ENCODE results near the gene NFXL1.
A peak's percentile ranks its signal among the peaks of the same experiment; 100 is the strongest.
"Not testable (repeated sequence)": the region's sequence is repeated elsewhere in the genome, so short reads cannot be mapped to it uniquely, and the experiment has no call there.

Gene NFXL1

DNA sequence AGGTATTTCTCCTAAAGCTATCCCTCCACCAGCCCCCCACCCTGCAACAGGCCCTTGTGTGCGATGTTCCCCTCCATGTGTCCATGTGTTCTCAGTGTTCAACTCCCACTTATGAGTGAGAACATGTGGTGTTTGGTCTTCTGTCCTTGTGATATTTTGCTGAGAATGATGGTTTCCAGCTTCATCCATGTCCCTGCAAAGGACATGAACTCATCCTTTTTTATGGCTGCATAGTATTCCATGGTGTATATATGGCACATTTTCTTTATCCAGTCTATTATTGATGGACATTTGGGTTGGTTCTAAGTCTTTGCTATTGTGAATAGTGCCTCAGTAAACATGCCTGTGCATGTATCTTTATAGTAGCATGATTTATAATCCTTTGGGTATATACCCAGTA, 2.8 kb upstream of the NFXL1 start:
- H3K27ac Mint-ChIP-seq, result not testable (repeated sequence)

DNA sequence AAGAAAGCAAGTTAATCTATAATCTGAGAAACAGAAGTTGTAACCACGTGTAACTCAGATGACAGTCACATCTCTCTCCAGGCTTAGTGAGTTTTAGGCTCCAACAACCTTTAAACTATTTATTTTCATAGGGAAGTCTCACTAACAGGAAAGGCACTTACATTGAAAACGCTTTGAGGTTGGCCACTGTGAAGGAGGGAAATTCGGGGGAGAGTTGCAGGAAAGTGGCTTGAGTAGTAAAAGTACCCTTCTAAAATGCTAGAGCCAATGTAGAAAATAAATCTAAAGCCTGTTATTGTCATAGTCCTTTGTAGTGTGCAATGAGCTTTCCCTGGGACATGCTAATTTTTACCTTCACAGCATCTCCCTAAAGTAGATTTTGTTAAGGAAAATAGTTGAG, 995 bp upstream of the NFXL1 start:
- Mint-ChIP-seq H3K9me3 (peaks cover 3% of the 10 kb centered on the region), H3K4me1 (ENCODE audit: low read depth) (peaks cover 34% of the 10 kb centered on the region), H3K27me3 (no peaks in the 10 kb centered on the region), H3K27ac (no peak overlapping the region), H3K36me3 (ENCODE audit: low read depth) (peaks cover 35% of the 10 kb centered on the region), H3K4me3 (peak overlapping the region; percentile 97)
- DNase-seq, result no peak

More for the DNA sequence above, 2.8 kb upstream of the NFXL1 start:
- Mint-ChIP-seq H3K36me3 (ENCODE audit: low read depth) (peaks cover 17% of the 10 kb centered on the region), H3K4me1 (ENCODE audit: low read depth) (peaks cover 19% of the 10 kb centered on the region)
- H3K4me3 Mint-ChIP-seq, H3K27me3 Mint-ChIP-seq, DNase-seq, H3K9me3 Mint-ChIP-seq: not testable (repeated sequence)

DNA sequence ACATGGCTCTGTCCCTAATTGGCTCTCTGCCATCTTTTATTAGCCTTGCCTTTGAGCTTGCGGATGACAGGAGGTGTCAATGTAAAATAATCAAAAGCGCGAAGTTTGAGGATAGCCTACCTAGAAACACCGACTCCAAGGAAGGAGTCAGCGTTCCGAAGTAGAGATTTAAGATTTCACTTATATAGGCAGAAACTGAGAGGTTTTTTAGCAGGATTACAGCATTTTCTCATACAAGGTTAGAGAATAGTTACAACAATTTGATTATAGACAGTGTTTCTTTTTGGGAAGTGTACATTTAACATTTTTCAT, 499 bp upstream of the NFXL1 start:
- peaks cover 3% of the 10 kb centered on the region for H3K9me3 Mint-ChIP-seq
- H3K36me3 Mint-ChIP-seq (ENCODE audit: low read depth), result peaks cover 40% of the 10 kb centered on the region
- peak overlapping the region; percentile 85 for H3K27ac Mint-ChIP-seq
- no peaks in the 10 kb centered on the region for H3K27me3 Mint-ChIP-seq
- H3K4me1 Mint-ChIP-seq (ENCODE audit: low read depth), result peaks cover 35% of the 10 kb centered on the region
- H3K4me3 Mint-ChIP-seq, result peak overlapping the region; percentile 97
- no peak for DNase-seq

DNA sequence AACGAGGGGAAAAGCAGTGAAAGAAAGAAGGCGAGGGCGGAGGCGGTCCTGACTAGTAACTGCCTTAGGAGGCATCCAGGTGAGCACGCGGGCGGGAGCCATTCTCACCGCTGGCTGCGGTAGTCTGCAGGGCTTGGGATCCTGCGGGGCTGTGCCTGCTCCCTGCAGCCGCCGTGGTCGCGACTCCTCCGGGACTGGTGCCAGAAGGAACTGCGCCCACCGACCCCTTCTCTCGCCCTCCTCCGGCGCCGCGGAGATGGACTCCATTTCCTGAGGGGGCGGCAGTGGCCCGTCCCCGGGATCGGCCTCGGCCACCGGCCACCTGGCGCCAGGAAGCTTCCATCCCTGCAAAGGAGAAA, 543 bp downstream of the NFXL1 start:
- peak; percentile 70 for DNase-seq
- H3K4me3 Mint-ChIP-seq, result peak overlapping the region; percentile 97
- H3K27ac Mint-ChIP-seq, result peak overlapping the region; percentile 98
- H3K27me3 Mint-ChIP-seq, result no peaks in the 10 kb centered on the region
- H3K36me3 Mint-ChIP-seq (ENCODE audit: low read depth), result peaks cover 45% of the 10 kb centered on the region
- H3K9me3 Mint-ChIP-seq, result peaks cover 3% of the 10 kb centered on the region
- peaks cover 40% of the 10 kb centered on the region for H3K4me1 Mint-ChIP-seq (ENCODE audit: low read depth)

DNA sequence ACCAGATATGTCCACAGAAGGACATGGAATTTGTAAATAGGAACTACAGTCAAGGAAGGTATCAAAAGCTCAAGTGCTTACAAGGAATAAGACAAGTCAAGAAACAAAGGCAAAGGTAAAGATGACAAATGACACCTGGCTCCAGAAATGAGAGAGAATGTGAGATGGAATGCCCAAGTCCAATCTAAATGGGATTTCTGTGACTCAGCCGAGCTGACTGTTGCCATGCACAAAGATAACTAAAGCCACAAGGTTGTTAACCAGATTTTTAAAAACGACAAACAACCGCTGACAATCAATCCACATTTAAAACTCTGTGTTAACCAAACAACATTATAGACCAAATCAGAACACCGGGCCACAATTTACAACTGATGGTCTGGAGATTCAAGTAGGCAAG, 1.1 kb downstream of the NFXL1 start:
- peaks cover 42% of the 10 kb centered on the region for H3K4me1 Mint-ChIP-seq (ENCODE audit: low read depth)
- peaks cover 49% of the 10 kb centered on the region for H3K36me3 Mint-ChIP-seq (ENCODE audit: low read depth)
- peak overlapping the region; percentile 97 for H3K4me3 Mint-ChIP-seq
- no peaks in the 10 kb centered on the region for H3K27me3 Mint-ChIP-seq
- peaks cover 3% of the 10 kb centered on the region for H3K9me3 Mint-ChIP-seq
- peak overlapping the region; percentile 98 for H3K27ac Mint-ChIP-seq
- DNase-seq, result no peak

DNA sequence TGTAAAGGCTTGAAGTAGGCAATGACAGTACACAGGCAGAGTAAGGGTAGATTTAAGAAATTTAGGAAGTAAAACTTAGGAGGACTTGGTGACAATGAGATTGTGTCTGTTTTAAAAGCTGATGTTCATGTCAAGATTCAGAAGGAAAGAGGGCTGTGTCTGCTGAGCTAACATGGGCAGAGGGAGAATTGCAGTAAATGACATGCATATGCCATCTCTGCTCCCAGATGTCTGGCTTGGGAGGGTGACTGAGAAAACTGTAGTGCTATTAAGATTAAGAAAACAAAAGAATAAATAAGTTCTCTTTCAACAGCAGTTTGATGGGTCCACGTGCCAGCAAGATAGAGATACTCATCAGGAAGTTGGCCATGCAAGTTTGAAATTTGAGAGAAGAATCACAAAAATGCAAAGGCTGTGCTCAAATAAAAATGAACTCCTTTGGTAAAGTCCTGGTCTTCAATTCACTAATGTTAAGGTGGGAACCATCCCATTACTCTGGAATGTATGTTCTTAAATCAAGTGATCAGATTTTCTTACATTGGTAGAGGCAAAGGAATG, 7.2 kb downstream of the NFXL1 start:
- Mint-ChIP-seq H3K27ac (peak overlapping the region; percentile 5), H3K4me3 (no peak overlapping the region), H3K4me1 (ENCODE audit: low read depth) (peaks cover 31% of the 10 kb centered on the region), H3K9me3 (no peaks in the 10 kb centered on the region), H3K36me3 (ENCODE audit: low read depth) (peaks cover 80% of the 10 kb centered on the region), H3K27me3 (no peaks in the 10 kb centered on the region)
- no peak for DNase-seq

DNA sequence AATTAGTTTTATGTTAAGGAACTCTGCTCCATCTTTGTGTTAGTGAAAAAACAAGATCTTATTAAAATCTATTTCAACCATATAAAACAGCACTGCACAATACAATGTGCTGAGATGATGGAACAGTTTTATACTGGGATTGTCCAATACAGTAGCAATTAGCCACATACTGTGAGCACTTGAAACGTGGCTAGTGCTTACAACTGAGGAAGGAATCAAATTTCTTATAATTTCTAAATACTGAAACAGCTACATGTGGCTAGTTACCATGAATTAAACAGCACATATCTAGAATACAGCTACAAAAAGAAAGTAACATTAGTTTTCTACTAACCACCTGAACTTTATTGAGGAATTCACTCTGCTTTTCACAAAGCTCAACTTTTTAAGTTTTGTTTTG, 14.7 kb downstream of the NFXL1 start:
- Mint-ChIP-seq H3K4me1 (ENCODE audit: low read depth) (peaks cover 4% of the 10 kb centered on the region), H3K36me3 (ENCODE audit: low read depth) (peaks cover 86% of the 10 kb centered on the region), H3K27me3 (no peaks in the 10 kb centered on the region), H3K27ac (no peak overlapping the region), H3K9me3 (no peaks in the 10 kb centered on the region), H3K4me3 (no peak overlapping the region)
- DNase-seq, result no peak

DNA sequence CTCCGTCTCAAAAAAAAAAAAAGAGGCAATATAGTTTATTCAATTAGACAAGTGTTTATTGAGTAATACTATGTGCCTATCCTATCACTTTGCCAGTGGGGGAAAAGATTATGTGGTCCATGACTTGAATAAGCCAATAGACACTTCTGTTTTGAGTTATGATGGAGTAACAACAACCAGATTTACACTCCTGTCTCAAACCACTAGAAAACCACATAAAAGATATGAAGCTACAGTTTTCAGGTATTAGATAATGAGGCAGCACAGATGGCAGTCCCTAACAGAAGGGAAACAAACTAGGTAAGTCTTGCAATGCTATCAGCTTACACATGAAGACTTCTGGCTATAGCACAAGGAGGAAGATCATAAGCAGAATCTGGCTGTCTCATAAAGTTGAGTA, 22.5 kb downstream of the NFXL1 start:
- Mint-ChIP-seq H3K36me3 (ENCODE audit: low read depth) (peaks cover 90% of the 10 kb centered on the region), H3K4me3 (no peak overlapping the region), H3K4me1 (ENCODE audit: low read depth) (peaks cover 15% of the 10 kb centered on the region), H3K27ac (no peak overlapping the region), H3K9me3 (no peaks in the 10 kb centered on the region), H3K27me3 (no peaks in the 10 kb centered on the region)
- DNase-seq, result no peak

DNA sequence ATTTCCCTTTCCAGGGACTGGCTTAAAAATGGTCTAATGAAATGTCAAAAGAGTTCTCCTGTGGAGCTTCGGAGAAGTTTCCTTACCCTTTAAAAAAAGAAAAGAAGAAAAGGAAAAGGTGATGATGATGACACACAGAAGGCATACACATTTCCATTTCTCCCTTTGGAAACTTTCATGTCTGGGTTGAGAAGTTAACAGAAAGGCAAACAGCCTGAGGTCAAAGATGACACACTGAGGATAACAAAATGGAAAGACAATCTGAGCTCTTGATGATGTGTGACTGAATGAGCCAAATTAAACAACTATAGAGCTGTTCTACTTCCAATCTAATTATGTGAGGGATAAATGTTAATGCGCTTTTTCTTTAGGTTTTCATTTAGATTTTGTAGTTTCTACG, 32.2 kb downstream of the NFXL1 start:
- H3K27ac Mint-ChIP-seq, result peak overlapping the region; percentile 7
- DNase-seq, result no peak
- H3K4me3 Mint-ChIP-seq, result no peak overlapping the region
- H3K27me3 Mint-ChIP-seq, result no peaks in the 10 kb centered on the region
- peaks cover 2% of the 10 kb centered on the region for H3K4me1 Mint-ChIP-seq (ENCODE audit: low read depth)
- H3K36me3 Mint-ChIP-seq (ENCODE audit: low read depth), result peaks cover 81% of the 10 kb centered on the region
- no peaks in the 10 kb centered on the region for H3K9me3 Mint-ChIP-seq

DNA sequence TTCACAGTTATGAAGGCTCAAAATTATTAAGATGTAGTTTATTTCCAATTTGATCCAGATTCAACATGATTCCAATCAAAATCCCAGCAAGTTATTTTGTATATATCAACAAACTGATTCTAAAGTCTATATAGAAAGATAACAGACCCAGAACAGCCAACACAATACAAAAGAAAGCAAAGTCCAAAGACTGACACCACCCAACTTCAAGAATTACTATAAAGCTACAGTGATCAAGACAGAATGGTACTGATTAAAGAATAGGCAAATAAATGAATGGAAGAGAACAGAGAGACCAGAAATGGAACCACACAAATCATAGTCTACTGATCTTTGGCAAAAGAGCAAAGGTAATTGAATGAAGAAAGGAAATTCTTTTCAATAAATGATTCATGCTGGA, 34.9 kb downstream of the NFXL1 start:
- Mint-ChIP-seq H3K27ac (no peak overlapping the region), H3K27me3 (no peaks in the 10 kb centered on the region), H3K36me3 (ENCODE audit: low read depth) (peaks cover 83% of the 10 kb centered on the region), H3K4me1 (ENCODE audit: low read depth) (peaks cover 8% of the 10 kb centered on the region), H3K9me3 (no peaks in the 10 kb centered on the region), H3K4me3 (no peak overlapping the region)
- no peak for DNase-seq

DNA sequence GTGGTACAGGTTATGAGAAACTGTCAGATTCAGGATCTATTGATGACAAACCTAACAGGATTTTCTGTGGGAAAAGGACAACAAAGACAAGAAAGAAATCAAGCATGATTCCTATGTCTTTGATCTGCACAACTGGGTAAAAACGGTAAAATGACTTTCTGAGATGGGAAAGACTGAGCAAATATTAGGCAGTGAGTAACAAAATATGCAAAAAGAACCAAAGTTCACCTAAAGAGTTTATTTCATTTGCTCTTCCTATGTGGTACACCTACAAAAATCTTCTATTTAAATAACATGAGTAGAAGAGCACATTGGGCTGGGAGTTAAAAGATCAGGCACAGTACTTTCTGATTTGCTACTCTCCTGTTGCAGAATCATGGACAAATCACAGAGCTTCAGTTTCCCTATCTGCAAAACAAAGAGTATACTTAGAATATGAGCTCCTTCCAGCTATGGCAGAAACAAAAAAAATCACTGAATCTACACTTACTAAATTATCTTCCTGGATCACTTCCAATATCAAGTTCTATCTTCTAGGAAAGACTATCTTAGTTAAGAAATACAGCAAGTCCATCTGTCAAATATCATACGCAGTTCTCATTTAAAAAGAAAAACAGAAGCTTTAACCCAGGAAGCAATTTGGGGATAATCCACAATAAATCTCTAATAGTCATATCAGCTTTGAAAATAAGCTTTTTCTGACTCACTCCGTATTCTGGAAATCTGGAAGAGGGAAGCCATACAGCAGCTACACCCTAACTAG, 37.4 kb downstream of the NFXL1 start:
- no peaks in the 10 kb centered on the region for H3K9me3 Mint-ChIP-seq
- H3K4me3 Mint-ChIP-seq, result no peak overlapping the region
- H3K4me1 Mint-ChIP-seq (ENCODE audit: low read depth), result peaks cover 22% of the 10 kb centered on the region
- H3K36me3 Mint-ChIP-seq (ENCODE audit: low read depth), result peaks cover 79% of the 10 kb centered on the region
- DNase-seq, result no peak
- no peaks in the 10 kb centered on the region for H3K27me3 Mint-ChIP-seq
- no peak overlapping the region for H3K27ac Mint-ChIP-seq

DNA sequence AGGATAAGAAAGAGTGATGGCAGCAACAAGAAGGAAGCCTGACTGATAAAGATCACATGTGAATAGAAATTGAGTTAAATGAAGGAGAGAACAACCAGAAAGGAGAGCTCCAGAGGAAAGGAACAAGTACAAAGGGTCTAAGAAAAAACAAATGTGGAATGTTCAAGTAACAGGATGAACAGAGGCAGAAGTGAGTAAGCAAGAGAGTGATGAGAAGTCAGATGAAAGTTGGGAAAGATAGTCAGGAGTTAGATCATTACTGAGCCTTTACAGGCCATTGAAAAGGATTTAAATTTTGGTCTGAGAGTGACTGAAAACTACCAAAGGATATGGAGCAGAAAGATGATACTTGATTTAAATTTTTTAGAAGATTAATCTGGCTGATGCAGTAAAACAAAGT, 38.1 kb downstream of the NFXL1 start:
- H3K4me3 Mint-ChIP-seq, result no peak overlapping the region
- peaks cover 22% of the 10 kb centered on the region for H3K4me1 Mint-ChIP-seq (ENCODE audit: low read depth)
- H3K36me3 Mint-ChIP-seq (ENCODE audit: low read depth), result peaks cover 74% of the 10 kb centered on the region
- no peaks in the 10 kb centered on the region for H3K9me3 Mint-ChIP-seq
- H3K27ac Mint-ChIP-seq, result no peak overlapping the region
- no peaks in the 10 kb centered on the region for H3K27me3 Mint-ChIP-seq
- no peak for DNase-seq

DNA sequence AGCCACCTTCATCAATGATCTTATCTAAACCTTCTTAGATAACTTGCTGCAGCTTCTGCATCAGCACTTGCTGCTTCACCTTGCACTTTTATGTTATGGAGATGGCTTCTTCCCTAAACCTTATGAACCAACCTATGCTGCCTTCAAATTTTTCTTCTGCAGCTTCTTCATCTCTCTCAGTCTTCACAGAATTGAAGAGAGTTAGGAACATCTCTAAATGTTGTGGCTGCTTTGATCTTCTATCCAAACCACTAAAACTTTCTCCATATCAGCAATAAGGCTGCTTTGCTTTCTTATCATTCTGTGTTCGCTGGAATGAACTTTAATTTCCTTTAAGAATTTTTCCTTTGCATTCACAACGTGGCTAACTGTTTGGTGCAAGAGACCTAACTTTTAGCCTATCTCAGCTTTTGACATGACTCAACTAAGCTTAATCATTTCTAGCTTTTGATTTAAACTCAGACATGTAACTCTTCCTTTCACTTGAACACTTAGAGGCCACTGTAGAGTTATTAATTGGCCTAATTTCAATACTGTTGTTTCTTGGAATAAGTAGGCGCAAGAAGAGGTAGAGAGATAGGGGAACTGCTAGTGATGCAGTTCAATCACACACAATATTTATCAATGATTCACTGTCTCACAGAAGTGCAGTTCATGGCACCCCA, 40.4 kb downstream of the NFXL1 start:
- H3K27me3 Mint-ChIP-seq, result no peaks in the 10 kb centered on the region
- peak overlapping the region; percentile 84 for H3K27ac Mint-ChIP-seq
- DNase-seq, result no peak
- H3K36me3 Mint-ChIP-seq (ENCODE audit: low read depth), result peaks cover 81% of the 10 kb centered on the region
- H3K9me3 Mint-ChIP-seq, result peaks cover 2% of the 10 kb centered on the region
- peaks cover 20% of the 10 kb centered on the region for H3K4me1 Mint-ChIP-seq (ENCODE audit: low read depth)
- H3K4me3 Mint-ChIP-seq, result peak overlapping the region; percentile 14

DNA sequence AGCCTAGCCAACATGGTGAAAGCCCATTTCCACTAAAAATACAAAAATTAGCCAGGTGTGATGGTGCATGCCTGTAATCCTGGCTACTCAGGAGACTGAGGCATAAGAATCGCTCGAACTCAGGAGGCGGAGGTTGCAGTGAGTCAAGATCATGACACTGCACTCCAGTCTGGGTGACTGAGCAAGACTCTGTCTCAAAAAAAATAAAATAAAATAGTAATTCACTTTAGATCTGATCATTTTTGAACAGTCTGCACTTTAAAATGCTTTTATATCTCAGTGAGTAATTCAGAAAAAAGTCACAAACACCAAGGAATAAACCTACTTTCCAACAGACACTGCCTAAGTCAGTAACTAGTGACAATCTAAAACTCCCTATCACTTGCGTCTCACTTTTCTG, 50.9 kb downstream of the NFXL1 start:
- Mint-ChIP-seq H3K4me3 (no peak overlapping the region), H3K36me3 (ENCODE audit: low read depth) (peaks cover 60% of the 10 kb centered on the region), H3K27ac (no peak overlapping the region), H3K9me3 (no peaks in the 10 kb centered on the region), H3K4me1 (ENCODE audit: low read depth) (no peaks in the 10 kb centered on the region), H3K27me3 (no peaks in the 10 kb centered on the region)
- DNase-seq, result no peak

DNA sequence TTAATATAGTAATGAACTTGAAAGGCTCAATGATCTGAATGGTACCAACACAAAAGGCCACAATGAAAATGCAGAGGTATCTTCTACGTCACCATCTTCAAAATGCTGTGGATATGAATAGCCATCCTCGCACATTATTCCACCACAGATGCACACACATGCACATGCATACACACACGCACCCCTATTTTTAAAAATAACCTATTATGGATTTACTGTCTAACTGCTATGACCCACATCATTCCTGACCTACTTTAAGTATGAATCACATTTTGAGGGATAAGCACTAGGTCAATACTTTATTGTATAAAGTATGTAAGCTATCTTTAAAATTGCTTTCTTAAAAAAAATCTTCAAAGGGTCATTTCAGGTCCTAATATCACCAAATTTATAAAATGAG, 52.1 kb downstream of the NFXL1 start:
- Mint-ChIP-seq H3K4me3 (no peak overlapping the region), H3K36me3 (ENCODE audit: low read depth) (peaks cover 50% of the 10 kb centered on the region), H3K9me3 (no peaks in the 10 kb centered on the region), H3K27ac (no peak overlapping the region), H3K27me3 (no peaks in the 10 kb centered on the region), H3K4me1 (ENCODE audit: low read depth) (no peaks in the 10 kb centered on the region)
- no peak for DNase-seq
